ENCODE data around the gene MAP4K4.
"Not testable (repeated sequence)": the region's sequence is repeated elsewhere in the genome, so short reads cannot be mapped to it uniquely, and the experiment has no call there.

- not testable (repeated sequence) for TF ChIP-seq CTCF, POLR2A (IDR thresholded peaks at IDR 0.05)
Observed at GRCh38 chr2:101748462-101748861, 51.0 kb downstream of the MAP4K4 start.

All from adrenal gland (tissue), 5 donors.